Measurements from ENCODE around the gene DCUN1D3.

Gene DCUN1D3

GRCh38 chr16:20847550-20847949 lies 52.6 kb downstream of the DCUN1D3 start:
- Mint-ChIP-seq H3K4me1 (peaks cover 27% of the 10 kb centered on the region), H3K4me3 (no peak overlapping the region), H3K27ac (no peak overlapping the region), H3K27me3 (no peaks in the 10 kb centered on the region), H3K9me3 (no peaks in the 10 kb centered on the region)
- DNase-seq (no peak), ATAC-seq (peak; percentile 29)

- H3K9me3 Mint-ChIP-seq: no peaks in the 10 kb centered on the region
- peaks cover 27% of the 10 kb centered on the region for H3K4me1 Mint-ChIP-seq
- no peak overlapping the region for H3K27ac Mint-ChIP-seq
- no peak for ATAC-seq
- no peaks in the 10 kb centered on the region for H3K27me3 Mint-ChIP-seq
- no peak for DNase-seq
- no peak overlapping the region for H3K4me3 Mint-ChIP-seq
These were observed 53.6 kb downstream of the DCUN1D3 start for GRCh38 chr16:20846551-20846950.

GRCh38 chr16:20846030-20846429 lies 54.1 kb downstream of the DCUN1D3 start:
- DNase-seq (no peak), ATAC-seq (no peak)
- H3K27me3 Mint-ChIP-seq: no peaks in the 10 kb centered on the region
- no peak overlapping the region for H3K4me3 Mint-ChIP-seq
- H3K9me3 Mint-ChIP-seq: no peaks in the 10 kb centered on the region
- H3K4me1 Mint-ChIP-seq: peaks cover 27% of the 10 kb centered on the region
- H3K27ac Mint-ChIP-seq: no peak overlapping the region

- DNase-seq: no peak
- peak overlapping the region in 1 of 2 donors; percentile 2 for H3K4me3 Mint-ChIP-seq
- peak overlapping the region; percentile 4 to 77 for H3K27ac Mint-ChIP-seq
- no peaks in the 10 kb centered on the region for H3K27me3 Mint-ChIP-seq
- no peaks in the 10 kb centered on the region for H3K9me3 Mint-ChIP-seq
- ATAC-seq: peak; percentile 75
- peaks cover 20% of the 10 kb centered on the region for H3K4me1 Mint-ChIP-seq
These were observed 55.6 kb downstream of the DCUN1D3 start for GRCh38 chr16:20844588-20844987.

- H3K4me1 Mint-ChIP-seq: peaks cover 25% of the 10 kb centered on the region
- H3K27me3 Mint-ChIP-seq: no peaks in the 10 kb centered on the region
- peak overlapping the region in 1 of 2 donors; percentile 4 for H3K27ac Mint-ChIP-seq
- DNase-seq: no peak
- no peaks in the 10 kb centered on the region for H3K9me3 Mint-ChIP-seq
- peak overlapping the region; percentile 1 to 39 for H3K4me3 Mint-ChIP-seq
- peak; percentile 61 for ATAC-seq
These were observed 56.1 kb downstream of the DCUN1D3 start for GRCh38 chr16:20844054-20844453.

GRCh38 chr16:20839504-20839903 lies 60.7 kb downstream of the DCUN1D3 start:
- Mint-ChIP-seq H3K27ac (no peak overlapping the region), H3K27me3 (no peaks in the 10 kb centered on the region), H3K4me1 (peaks cover 15% of the 10 kb centered on the region), H3K4me3 (no peak overlapping the region), H3K9me3 (peaks cover 9 to 11% of the 10 kb centered on the region in 2 donors)
- no peak for DNase-seq
- peak; percentile 50 for ATAC-seq

GRCh38 chr16:20838240-20838639 lies 61.9 kb downstream of the DCUN1D3 start:
- peaks cover 7% of the 10 kb centered on the region for H3K4me1 Mint-ChIP-seq

GRCh38 chr16:20833086-20833485 lies 67.1 kb downstream of the DCUN1D3 start:
- no peak for DNase-seq
- H3K4me3 Mint-ChIP-seq: no peak overlapping the region
- no peaks in the 10 kb centered on the region for H3K27me3 Mint-ChIP-seq
- H3K4me1 Mint-ChIP-seq: no peaks in the 10 kb centered on the region
- H3K27ac Mint-ChIP-seq: no peak overlapping the region
- H3K9me3 Mint-ChIP-seq: peaks cover 12 to 14% of the 10 kb centered on the region in 2 donors
- ATAC-seq: no peak

More at GRCh38 chr16:20838240-20838639, 61.9 kb downstream of the DCUN1D3 start:
- Mint-ChIP-seq H3K27me3 (no peaks in the 10 kb centered on the region), H3K4me3 (no peak overlapping the region), H3K27ac (no peak overlapping the region), H3K9me3 (peaks cover 12 to 14% of the 10 kb centered on the region in 2 donors)
- DNase-seq: no peak
- ATAC-seq: no peak

- no peak overlapping the region for H3K27ac Mint-ChIP-seq
- H3K4me1 Mint-ChIP-seq: no peaks in the 10 kb centered on the region
- no peak for DNase-seq
- no peak overlapping the region for H3K4me3 Mint-ChIP-seq
- no peak for ATAC-seq
- H3K27me3 Mint-ChIP-seq: no peaks in the 10 kb centered on the region
- peaks cover 4 to 12% of the 10 kb centered on the region in 2 donors for H3K9me3 Mint-ChIP-seq
These were observed 69.8 kb downstream of the DCUN1D3 start for GRCh38 chr16:20830372-20830771.

GRCh38 chr16:20829536-20829935 lies 70.6 kb downstream of the DCUN1D3 start:
- Mint-ChIP-seq H3K27ac (no peak overlapping the region), H3K4me3 (no peak overlapping the region), H3K9me3 (peaks cover 3 to 4% of the 10 kb centered on the region in 2 donors), H3K27me3 (no peaks in the 10 kb centered on the region), H3K4me1 (no peaks in the 10 kb centered on the region)
- no peak for ATAC-seq
- no peak for DNase-seq

GRCh38 chr16:20826039-20826566 lies 74.1 kb downstream of the DCUN1D3 start:
- ATAC-seq: no peak
- Mint-ChIP-seq H3K4me3 (no peak overlapping the region), H3K4me1 (peaks cover 17% of the 10 kb centered on the region), H3K9me3 (no peaks in the 10 kb centered on the region), H3K27me3 (no peaks in the 10 kb centered on the region), H3K27ac (no peak overlapping the region)
- no peak for DNase-seq

GRCh38 chr16:20822521-20823325 lies 77.4 kb downstream of the DCUN1D3 start:
- H3K27ac Mint-ChIP-seq: peak overlapping the region in 1 of 2 donors; percentile 53
- DNase-seq (no peak), ATAC-seq (no peak)
- H3K4me3 Mint-ChIP-seq: no peak overlapping the region
- H3K4me1 Mint-ChIP-seq: peaks cover 17% of the 10 kb centered on the region
- no peaks in the 10 kb centered on the region for H3K27me3 Mint-ChIP-seq
- no peaks in the 10 kb centered on the region for H3K9me3 Mint-ChIP-seq

- peak overlapping the region in 1 of 2 donors; percentile 72 for H3K27ac Mint-ChIP-seq
- no peak overlapping the region for H3K4me3 Mint-ChIP-seq
- no peaks in the 10 kb centered on the region for H3K27me3 Mint-ChIP-seq
- H3K4me1 Mint-ChIP-seq: peaks cover 17% of the 10 kb centered on the region
- H3K9me3 Mint-ChIP-seq: no peaks in the 10 kb centered on the region
- ATAC-seq: no peak
- no peak for DNase-seq
These were observed 78.5 kb downstream of the DCUN1D3 start for GRCh38 chr16:20821682-20822081.

GRCh38 chr16:20818929-20819585 lies 81.1 kb downstream of the DCUN1D3 start:
- H3K9me3 Mint-ChIP-seq: no peaks in the 10 kb centered on the region
- DNase-seq: no peak
- H3K4me1 Mint-ChIP-seq: peaks cover 23% of the 10 kb centered on the region
- H3K4me3 Mint-ChIP-seq: no peak overlapping the region
- no peaks in the 10 kb centered on the region for H3K27me3 Mint-ChIP-seq
- ATAC-seq: no peak
- no peak overlapping the region for H3K27ac Mint-ChIP-seq

GRCh38 chr16:20814784-20815183 lies 85.4 kb downstream of the DCUN1D3 start:
- Mint-ChIP-seq H3K9me3 (no peaks in the 10 kb centered on the region), H3K27ac (no peak overlapping the region), H3K27me3 (no peaks in the 10 kb centered on the region), H3K4me1 (peaks cover 13% of the 10 kb centered on the region), H3K4me3 (no peak overlapping the region)
- ATAC-seq (peak; percentile 79), DNase-seq (no peak)

GRCh38 chr16:20812510-20812909 lies 87.6 kb downstream of the DCUN1D3 start:
- Mint-ChIP-seq H3K27ac (no peak overlapping the region), H3K27me3 (no peaks in the 10 kb centered on the region), H3K4me1 (peaks cover 23% of the 10 kb centered on the region), H3K9me3 (no peaks in the 10 kb centered on the region), H3K4me3 (no peak overlapping the region)
- DNase-seq (no peak), ATAC-seq (no peak)

Measured in stimulated activated naive CD8-positive, alpha-beta T cell treated with anti-CD3 and anti-CD28 coated beads, Interleukin-15, amount 100 ng/mL, for 72 hours (primary cell).